D341Med (cell line): Measurements from ENCODE around the gene UBE2G2.

Experiments used
- DNase-seq: peaks from one replicate; pipeline ENCODE4 v3.0.0; 2012; ENCODE audit warnings: low spot score

Gene UBE2G2

GRCh38 chr21:44815225-44815624, 13.6 kb upstream of the UBE2G2 start:
- no peak for DNase-seq

GRCh38 chr21:44814498-44815023, 12.9 kb upstream of the UBE2G2 start:
- DNase-seq = no peak

DNA sequence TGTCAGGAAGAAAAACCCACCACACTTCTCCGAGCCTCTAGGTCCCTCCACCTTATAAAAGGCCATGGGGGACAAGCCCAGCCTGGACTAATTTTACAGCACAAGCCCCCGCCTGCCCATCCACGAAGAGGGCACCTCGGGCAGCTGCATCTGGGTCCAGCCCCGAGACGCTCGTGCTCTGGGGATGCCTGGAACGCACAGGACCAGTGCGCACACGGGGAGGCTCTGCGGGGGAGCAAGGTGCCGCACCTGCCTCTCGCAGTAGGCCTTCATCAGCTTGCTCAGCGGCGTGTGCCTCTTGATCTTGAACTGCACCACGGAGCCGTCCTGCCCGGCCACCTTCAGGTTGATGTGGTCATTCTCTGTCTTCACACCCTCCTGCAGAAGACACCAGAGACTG, 12.1 kb upstream of the UBE2G2 start:
- DNase-seq = no peak

- no peak for DNase-seq
Measured at GRCh38 chr21:44813149-44813548, 11.5 kb upstream of the UBE2G2 start.

DNA sequence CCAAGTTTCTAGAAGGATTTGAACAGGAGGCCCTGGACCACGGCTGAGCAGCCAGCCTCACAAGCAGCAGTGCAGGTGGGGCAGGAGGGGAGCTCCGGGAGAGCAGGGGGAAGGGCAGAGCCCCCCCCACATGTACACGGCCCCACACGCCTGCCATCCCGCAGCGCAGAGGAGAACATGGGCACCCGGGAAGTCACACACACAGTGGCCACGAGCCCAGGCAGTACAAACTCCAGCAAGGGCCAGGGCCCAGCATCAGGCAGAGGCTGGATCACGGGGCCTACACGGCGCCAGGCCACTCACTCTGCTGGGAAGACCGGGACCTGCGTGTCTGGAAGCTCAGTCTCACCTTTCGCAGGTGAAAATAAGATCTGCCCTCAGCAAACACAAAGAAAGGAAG, 11.0 kb upstream of the UBE2G2 start:
- no peak for DNase-seq

GRCh38 chr21:44810779-44811178, 9.2 kb upstream of the UBE2G2 start:
- no peak for DNase-seq

DNA sequence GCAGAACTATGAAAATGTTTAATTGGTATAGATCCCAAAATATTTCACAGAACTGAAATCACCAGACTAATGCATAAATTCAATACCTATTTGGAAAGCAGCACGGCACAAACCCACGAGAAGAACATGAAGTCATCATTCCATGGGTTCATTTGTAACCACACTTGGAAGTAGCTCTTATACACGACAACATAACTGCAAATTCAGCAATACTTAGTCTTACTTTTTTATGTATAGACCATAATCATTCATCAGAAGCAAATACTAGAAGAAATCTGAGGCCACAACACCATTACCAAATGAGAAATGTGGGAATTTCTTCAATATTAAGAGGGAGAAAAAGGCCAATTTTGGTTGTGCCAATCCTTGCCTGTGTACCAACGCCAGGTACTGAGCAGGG, 4.2 kb upstream of the UBE2G2 start:
- DNase-seq = no peak

GRCh38 chr21:44805226-44805625, 3.6 kb upstream of the UBE2G2 start:
- DNase-seq = no peak

- DNase-seq = peak; percentile 52
Measured at GRCh38 chr21:44804762-44805161, 3.1 kb upstream of the UBE2G2 start.

- no peak for DNase-seq
Measured at GRCh38 chr21:44803651-44804050, 2.0 kb upstream of the UBE2G2 start.

GRCh38 chr21:44802396-44803153, 955 bp upstream of the UBE2G2 start:
- peak; percentile 50 for DNase-seq

- peak; percentile 55 for DNase-seq
Measured at GRCh38 chr21:44800971-44801467, 601 bp downstream of the UBE2G2 start.

DNA sequence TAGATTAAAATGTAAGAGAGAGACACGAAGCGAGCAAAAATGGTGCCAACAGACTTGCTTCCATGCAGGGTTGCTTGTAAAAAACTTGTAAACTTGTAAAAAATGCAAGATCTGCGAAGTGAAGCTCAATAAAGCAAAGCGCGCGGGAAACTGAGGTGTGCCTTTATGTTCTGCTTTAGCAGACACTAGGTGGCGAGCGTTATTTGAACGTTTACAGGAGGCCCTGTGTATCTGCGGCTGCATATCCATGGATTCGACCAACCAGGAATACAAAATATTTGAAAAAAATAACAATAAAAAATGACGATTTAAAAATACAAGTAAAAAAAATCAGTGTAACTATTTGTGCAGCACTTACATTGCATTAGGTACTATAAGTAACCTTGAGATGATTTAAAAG, 1.5 kb downstream of the UBE2G2 start:
- no peak for DNase-seq

DNA sequence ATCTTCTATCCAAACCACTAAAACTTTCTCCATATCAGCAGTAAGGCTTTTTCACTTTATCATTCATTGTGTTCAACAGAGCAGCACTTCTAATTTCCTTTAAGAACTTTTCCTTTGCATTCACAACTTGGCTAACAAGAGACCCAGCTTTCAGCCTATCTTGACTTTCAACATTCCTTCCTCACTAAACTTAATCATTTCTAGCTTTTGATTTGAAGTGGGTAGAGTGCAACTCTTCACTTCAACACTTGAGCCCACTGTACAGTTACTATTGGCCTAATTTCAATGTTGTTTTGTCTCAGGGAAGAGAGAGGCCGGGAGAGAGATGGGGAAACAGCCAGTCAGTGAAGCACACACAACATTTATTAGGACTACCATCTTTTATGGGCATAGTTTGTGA, 2.0 kb downstream of the UBE2G2 start:
- DNase-seq = no peak

- DNase-seq = no peak
Measured at GRCh38 chr21:44797775-44798174, 3.8 kb downstream of the UBE2G2 start.

DNA sequence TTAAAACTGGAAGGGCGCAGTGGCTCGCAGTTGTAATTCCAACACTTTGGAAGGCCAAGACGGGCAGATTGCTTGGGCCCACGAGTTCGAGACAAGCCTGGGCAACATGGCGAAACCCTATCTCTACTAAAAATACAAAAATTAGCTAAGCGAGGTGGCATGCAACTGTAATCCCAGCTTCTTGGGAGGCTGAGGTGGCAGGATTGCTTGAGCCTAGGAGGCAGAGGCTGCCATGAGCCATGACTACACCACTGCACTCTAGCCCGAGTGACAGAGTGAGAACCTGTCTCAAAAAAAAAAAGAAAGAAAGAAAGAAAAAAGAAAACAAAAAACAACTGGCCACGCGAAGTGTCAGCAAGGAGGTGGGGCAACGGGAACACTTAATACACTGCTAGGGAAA, 6.3 kb downstream of the UBE2G2 start:
- DNase-seq = no peak

DNA sequence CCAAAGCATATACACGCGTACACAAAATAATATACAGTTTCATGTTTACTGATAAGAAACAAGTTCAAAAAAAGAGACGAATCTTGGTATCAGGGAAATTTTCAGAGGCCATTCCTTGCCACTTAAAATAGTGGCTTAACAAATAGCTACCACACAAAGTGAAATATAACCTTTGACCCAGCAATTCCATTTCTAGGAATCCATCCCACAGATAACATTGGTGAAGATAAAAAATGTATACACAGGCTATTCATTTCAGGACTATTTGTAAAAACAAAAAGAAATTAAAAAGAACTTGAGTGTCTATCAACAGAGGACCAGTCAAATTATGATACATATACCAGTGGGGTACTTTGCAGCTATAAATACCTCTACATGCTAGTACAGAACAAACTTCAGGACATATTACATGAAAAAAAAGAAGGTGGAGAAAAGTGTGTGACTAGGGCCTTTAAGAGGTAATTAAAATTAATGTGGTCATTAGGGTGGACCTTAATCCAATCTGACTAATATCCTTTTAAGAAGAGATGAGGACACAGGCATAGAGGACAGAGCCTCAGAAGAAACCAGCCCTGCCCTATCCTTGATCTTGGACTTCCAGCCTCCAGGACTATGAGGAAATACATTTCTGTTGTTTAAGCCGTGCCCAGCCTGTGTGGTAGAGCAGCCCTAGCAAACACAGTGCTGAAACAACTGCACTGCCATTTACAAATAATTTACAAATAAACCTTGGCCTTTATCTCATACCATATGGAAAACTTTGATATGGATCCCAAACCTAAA, 7.8 kb downstream of the UBE2G2 start:
- no peak for DNase-seq

DNA sequence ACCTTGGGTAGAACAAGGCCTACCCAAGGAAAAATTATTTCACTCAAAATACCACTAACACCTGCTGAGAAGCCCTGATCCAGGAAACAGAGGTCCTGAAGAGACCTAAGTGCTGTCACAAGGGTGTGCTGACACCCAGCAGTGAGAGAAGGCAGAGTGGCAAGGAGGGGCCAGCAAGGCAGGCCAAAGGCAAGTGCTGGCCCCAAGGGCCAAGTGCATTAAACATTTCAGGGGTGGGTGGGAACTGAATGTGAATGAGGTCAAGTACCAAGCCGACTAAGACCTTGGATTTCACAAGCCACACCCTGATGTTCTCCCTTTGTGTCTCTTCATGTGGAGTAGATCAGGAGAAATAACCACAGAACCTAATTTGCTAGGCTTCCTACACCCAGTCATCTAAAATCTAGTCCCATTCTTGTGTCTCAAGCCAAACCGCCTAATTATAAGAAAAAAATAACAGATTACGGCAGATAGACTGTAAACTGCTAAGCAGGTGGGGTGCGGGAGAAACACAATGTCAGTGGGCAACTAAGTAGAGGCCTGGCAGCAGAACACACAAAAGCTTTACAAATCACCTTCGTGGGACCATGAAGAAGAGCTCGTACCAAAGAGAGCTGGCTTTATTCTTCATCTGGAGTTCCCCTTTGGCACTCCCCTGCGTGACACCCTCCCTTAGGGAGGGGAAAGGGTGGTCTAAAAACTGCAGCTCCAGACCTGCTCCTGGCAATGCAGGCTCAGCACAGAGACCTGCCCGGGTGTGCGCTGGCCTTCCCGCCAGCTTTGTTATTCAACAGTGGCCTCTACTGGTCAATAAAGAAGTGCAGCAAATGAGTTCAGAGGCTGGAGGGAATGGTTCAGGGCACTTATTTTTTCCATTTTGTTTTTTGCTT, 8.7 kb downstream of the UBE2G2 start:
- peak; percentile 90 for DNase-seq

DNA sequence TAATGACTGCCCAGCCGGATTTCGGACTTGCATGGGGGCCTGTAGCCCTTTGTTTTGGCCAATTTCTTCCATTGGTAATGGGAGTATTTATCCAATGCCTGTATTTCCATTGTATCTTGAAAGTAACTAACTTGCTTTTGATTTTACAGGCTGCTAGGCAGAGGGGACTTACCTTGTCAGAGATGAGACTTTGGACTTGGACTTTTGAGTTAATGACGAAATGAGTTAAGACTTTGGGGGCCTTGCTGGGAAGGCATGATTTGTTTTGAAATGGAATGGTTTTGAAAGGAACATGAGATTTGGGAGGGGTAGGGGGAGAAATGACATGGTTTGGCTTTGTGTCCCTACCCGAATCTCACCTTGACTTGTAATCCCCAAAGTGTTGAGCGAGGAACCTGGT, 9.6 kb downstream of the UBE2G2 start:
- no peak for DNase-seq

DNA sequence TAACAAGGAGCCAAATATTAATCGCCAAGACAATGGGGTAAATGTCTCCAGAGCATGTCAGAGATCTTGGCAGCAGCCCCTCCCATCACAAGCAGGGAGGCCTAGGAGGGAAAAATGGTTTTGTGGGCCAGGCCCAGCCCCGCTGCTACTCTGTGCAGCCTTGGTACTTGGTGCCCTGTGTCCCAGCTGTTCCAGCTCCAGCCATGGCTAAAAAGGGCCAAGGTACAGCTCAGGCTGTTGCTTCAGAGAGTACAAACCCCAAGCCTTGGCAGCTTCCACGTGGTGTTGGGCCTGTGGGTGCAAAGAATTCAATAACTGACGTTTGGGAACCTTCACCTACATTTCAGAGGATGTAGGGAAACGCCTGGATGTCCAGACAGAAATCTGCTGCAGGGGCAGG, 10.4 kb downstream of the UBE2G2 start:
- no peak for DNase-seq

DNA sequence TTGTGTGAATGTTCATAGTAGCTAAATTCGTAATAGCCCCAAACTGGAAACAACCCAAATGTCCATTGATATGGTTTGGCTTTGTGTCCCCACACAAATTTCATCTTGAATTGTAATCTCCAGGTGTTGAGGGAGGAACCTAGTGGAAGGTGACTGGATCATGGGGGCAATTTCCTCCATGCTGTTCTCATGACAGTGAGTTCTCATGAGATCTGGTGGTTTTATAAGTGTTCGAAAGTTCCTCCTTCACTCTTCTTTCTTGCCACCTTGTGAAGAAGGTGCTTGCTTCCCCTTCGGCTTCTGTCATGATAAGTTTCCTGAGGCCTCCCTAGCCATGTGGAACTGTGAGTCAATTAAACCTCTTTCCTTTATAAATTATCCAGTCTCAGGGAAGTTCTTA, 11.3 kb downstream of the UBE2G2 start:
- DNase-seq = no peak

DNA sequence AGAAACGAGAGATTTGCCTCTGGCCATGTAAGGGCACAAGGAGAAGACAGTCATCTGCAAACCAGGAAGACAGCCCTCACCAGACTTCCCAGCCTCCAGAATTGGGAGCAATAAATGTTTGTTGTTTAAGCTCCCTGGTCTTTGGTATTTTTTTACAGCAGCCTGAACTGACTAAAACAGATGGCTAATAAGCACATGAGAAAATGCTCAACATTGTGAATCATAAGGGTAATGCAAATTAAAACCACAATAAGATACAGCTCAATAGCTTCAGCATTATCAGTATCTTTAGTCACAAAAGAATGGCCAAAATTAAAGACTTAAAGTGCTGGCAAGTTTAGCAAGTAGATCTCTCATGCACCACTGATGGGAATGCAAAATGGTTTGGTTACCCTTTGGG, 11.7 kb downstream of the UBE2G2 start:
- DNase-seq = no peak
